GM21786 (cell line): ENCODE data around the gene TCTN3.
"Not testable (repeated sequence)": the region's sequence is repeated elsewhere in the genome, so short reads cannot be mapped to it uniquely, and the experiment has no call there.

ENCODE experiments used
- ATAC-seq: cut with Tn5 transposase; IDR thresholded peaks from one replicate; pipeline ENCODE4 v1.9.1; 2021; ENCODE audit not compliant: unreplicated experiment

The TCTN3 gene

DNA sequence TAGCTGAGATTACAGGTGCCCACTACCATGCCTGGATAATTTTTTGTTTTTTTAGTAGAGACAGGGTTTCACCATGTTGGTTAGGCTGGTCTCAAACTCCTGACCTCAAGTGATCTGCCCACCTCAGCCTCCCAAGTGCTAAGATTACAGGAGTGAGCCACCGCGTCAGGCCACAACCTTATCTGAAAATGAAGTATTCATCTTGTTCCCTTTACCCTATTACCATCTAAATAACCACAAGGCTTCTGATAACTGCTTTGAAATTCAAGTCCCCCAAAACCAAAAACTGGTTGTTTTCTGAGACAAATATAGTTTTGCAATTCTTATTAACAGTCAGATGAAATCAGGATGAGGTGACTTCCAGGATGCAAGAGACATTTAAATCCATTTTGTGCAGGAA, 2.4 kb downstream of the TCTN3 start:
- no peak for ATAC-seq

DNA sequence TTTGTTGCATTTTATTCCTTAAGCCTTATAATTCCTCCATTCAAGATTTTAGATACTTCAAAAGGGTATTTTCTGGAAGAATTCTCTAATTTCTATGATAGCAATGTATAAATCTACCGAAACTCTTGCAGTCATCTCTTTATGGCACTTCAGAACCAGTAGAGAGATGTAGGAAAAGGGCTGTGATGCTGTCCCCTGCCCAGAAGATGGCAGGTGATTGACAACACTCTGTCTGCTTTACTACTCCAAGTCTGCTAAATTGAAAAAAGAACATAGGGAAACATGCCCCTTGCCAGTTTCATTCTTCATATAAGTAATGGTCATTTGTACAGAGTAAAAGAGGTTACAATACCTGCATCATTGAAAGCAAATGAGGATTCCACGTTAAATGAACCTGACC, 5.1 kb downstream of the TCTN3 start:
- no peak for ATAC-seq

DNA sequence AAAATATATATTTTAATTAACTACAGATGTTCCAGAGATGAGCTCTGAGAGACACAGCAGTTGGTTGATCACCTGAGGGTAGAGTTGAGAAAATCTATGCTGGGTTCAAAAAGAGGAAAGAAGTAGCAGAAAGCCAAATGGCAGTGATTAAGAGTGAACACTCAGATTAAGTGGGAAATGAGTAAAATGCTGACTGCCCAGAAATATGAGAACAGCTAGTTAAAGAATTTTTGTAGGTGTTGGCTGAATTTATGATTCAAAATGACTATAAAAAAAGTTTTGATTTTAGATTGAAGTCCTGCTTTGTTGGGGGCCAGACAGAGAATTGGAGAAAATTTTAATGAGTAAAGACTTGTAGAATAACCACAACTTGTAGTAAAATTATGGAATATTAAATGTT, 9.8 kb downstream of the TCTN3 start:
- ATAC-seq = no peak

DNA sequence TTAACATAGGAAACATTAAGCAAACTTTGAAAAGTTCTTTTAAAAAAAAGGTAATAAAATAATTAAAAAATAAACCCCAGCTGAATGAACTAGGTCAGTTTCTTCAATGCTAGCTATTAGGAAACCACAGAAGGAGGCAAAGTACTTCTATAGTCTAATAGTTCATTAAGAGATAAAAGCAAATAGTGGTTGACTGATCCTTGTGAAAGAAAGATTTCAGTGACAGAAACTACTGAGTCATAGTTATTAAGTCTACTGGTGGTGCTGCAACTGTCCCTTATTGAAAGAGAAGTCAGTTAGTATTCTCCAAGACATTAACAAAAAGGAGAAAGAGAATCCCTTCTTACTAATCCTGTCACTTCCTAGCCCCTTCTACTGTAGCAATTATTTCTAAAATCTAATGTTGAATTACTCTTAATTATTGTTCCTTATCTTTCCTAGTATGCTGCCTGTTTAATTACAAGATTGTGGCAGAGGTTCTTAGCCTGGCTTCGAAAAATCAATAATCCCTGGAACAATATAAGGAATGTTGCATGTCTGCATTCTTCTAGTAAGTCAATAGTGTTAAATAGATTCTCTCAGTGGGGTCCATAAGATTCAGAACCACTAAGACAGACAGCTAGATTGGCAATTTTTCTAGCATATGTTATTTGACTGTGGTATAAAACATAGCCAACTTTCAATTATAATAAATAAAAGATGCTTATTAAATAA, 18.2 kb downstream of the TCTN3 start:
- ATAC-seq = no peak

DNA sequence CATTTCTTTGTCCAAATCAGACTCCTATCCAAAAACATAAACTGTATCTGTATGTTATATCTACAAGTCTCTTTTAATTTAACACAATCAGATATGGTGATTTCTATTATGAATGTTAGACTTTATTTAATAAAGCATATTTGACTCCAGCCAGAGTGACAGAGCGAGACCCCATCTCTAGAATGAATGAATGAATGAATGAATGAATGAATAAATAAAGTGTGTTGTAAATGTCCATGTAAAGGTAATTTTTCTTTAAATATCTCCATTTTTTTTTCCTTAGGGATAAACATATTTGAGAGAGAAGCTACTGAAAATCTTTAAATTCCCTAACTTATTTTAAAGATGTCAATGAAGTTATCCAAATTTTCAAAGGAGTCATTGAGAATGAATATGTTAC, 19.1 kb downstream of the TCTN3 start:
- no peak for ATAC-seq

DNA sequence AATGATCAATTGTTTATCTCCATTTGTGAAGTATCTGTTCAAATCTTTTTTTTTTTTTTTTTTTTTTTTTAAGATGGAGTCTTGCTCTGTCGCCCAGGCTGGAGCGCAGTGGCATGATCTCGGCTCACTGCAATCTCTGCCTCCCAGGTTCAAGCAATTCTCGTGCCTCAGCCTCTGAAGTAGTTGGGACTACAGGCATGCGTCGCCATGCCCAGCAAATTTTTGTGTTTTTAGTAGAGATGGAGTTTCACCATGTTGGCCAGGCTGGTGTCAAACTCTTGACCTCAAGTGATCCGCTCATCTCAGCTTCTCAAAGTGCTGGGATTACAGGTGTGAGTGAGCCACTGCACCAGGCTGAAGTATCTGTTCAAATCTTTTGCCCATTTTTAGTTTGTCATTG, 21.1 kb downstream of the TCTN3 start:
- not testable (repeated sequence) for ATAC-seq

DNA sequence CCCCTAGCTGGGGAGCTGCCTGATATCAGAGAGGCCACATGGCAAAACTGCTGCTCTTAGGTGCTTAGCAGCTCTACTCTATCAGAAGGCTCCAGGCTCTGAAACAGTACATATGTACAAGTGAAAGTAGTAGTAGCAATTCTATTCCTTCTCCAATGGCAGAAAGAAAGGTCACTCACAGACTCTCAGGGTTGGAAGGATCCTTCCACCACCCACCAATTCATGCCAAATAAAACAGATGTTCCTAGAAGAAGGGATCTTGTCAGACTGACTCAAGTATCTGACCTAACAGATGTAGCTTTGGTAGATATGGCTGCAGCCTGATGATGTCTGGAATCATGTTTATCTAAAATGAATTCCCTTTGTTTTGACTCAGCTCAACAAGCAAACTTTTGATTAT, 29.2 kb downstream of the TCTN3 start:
- no peak for ATAC-seq

DNA sequence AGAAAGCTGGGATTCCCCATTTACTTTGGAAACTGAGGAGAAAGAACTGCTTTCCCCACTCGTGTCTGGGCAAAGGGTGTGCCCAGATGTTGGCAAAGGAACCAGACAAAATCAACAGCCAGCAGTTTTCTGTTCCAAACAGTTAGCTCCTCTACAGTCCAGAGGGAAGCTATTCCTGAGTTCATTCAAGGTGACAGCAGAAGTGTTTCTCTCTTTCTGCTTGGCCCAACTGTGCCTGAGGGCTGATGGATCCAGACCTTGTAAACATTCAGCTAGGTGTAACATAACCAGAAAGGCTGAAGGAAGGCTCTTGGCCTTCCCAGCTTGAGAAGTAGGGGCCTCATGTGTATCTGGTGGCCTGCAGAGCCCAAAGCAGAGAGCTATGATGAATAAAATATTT, 30.2 kb downstream of the TCTN3 start:
- ATAC-seq = no peak

DNA sequence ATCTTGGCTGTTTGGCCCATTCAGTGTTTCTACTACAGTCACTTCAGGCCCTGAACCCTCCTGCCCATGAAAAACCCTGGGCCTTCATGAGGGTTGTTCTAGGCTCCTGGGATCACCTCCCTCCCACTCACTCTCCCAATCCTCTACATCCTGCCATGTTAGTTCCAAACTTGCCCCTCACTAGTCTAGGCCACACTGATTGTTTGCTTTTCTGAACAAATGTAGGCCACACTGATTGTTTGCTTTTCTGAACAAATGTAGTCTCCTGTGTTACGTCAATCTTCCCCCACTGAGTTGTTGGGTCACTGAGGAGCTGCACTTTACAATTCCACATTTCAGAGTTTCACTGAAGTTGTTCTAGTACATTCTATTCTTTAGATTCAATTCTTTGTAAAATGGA, 31.9 kb downstream of the TCTN3 start:
- no peak for ATAC-seq

DNA sequence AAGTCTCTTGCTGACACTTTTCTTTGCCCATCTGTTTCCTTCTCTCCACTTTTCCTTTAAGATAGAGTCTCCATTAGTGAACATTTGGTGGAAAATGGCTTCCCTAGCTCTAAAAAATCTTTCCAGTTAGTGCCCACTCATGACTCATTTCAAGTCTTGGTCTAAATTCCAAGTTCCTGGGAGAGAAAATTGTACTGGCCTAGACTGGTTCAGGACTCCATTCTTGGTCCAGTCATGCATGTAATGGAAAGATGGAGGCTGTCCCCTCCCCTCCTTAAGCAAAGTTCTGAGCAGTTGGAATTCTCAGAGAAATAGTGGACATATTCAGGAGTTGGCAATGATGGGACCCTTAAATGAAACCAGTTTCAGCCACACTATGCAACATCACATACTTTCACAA, 33.4 kb downstream of the TCTN3 start:
- ATAC-seq = no peak

DNA sequence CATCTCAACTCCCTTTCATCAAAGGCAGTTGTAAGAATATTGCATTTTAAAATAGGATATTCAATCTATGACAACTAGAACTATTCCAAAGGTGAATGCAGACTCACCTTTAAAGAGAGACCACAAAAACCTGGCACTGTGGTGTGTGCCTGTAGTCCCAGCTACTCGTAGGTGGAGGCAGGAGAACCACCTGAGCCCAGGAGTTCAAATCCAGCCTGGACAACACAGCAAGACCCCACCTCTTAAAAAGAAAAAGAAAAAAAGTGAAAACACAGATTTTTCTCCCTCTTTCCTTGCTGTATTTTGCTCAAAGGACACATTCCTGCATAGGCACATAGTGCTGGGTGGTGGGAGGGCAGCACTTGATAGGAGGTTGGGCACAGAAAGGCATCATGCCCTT, 36.5 kb downstream of the TCTN3 start:
- ATAC-seq = no peak

DNA sequence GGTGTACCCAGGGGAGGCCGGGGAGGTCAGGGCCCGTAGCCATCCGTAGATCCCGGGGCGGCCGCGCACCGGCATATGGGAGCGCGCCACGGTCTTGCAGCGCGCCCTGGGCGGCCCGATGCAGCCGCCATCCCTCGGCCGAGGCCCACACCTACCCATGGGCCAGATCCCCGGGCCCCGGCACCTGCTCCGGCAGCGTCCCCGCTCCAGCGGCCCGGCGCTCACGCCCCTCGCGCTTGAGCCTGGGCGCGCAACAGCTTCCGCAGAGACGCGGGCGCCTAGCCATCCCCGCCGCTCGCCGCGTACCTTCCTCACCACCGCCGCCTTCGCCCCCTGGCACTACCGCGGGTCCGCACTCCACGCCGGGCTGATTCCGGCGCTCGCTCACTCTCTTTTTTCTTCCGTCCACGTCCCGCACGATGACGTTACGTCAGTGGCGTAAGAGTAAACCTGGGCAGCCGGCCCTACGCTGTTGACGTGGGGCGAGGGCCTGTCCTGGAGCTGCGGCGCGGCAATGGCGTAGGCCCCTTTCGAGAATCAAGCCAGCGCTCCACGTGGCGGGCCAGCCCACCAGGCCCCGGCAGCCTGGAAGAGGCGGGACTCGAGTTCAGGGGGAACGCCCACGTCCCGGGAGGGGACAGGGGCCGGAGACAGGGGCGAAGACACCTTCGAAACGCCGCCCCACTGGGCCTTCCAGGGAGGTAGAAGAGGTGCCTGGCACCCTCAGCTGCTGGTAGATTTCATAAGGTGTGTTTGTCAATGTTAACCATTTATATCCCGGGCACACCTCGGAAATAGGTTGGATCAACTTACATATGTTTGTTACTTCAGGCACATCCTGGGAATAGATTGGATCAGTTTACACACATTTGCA, 37.2 kb downstream of the TCTN3 start, which contains the start of gene ALDH18A1:
Gene ALDH18A1, minus strand, starts transcription at position 421 of the 874 bp plus-strand sequence. CDS start 3,334 bp downstream, outside the sequence.
- ATAC-seq = peak; percentile 86

DNA sequence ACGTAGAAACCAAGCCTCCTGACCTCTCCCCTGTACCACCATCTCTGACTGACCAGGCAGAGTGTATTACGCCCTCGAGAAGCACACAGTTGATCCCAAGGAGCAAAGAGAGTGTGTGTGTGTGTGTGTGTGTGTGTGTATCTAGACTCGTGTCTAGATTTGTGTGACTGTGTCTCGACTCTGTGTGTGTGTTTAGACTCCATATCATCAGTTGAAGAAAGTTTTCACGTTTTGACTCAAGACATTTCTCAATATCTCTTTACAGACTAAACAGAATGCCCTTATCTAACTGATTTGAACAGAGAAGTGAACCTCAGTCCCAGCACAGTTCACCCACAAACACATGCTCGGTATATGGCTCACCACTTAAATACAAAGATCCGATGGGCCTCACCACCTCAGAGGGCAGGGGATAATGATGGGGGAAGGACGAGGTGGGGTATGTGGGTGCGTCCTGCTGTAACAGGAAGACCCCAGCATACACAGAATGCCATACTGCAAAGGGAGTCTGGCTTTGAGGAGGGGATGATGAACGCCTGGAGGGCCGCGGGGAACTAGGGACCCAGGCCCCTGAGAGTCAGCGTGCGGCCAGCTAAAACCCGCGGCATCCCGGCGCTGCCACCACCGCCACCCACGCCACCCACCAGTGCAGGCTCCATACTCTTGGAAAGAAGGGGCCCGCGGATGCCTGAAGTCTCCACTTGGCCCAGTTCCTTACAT, 38.0 kb downstream of the TCTN3 start:
- ATAC-seq = peak; percentile 3

DNA sequence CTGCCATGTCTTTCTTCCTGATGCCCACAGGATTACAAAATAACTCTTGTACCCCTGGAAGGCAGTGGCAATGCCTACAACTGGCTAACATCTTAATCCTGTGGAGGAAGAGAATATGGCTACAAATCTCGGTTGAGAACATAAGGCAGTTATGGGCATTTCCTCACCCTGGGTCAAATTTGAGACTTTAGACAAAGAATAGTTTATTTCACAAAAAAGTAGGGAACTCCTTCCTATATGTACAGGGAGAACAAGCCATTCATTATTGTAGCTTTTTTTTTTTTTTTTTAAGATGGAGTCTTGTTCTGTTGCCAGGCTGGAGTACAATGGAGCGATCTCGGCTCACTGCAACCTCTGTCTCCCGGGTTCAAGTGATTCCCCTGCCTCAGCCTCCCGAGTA, 39.8 kb downstream of the TCTN3 start:
- no peak for ATAC-seq

DNA sequence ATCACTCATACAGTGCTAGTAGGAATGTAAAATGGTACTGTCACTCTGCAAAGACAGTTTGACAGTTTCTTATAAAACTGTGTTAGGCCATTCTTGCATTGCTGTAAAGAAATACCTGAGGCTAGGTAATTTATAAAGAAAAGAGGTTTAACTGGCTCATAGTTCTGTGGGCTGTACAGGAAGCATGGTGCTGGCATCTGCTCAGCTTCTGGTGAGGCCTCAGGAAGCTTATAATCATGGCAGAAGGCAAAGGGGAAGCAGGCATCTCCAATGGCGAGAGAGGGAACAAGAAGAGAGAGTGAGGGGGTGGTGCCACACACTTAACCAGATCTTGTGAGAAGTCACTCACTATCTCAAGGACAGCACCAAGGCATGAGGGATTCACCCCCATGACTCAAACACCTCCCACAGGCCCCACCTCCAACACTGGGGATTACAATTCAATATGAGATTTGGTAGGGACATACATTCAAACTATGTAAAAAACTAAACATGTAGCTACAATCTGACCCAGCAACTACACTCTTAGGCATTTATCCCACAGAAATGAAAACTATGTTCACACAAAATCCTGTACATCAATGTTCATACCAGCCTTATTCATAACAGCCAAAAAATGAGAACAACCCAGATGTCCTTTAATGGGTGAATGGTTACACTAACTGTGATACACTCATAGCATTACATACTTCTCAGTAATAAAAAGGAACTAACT, 42.2 kb downstream of the TCTN3 start:
- ATAC-seq = no peak

DNA sequence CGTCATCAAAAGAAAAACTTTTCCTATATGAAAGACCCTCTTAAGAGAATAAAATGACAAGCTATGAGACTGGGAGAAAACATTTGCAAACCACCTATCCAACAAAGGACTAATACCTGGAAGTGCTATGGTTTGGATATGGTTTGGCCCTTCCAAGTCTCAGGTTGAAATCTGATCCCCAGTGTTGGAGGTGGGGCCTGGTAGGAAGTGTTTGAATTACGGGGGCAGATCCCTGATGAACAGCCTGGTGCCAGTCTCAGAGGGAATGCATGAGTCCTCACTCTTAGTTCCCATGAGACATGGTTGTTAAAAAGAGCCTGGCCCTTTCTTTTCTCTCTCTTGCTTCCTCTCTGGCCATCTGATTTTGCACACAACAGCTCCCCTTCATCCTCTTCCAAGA, 43.5 kb downstream of the TCTN3 start:
- no peak for ATAC-seq

DNA sequence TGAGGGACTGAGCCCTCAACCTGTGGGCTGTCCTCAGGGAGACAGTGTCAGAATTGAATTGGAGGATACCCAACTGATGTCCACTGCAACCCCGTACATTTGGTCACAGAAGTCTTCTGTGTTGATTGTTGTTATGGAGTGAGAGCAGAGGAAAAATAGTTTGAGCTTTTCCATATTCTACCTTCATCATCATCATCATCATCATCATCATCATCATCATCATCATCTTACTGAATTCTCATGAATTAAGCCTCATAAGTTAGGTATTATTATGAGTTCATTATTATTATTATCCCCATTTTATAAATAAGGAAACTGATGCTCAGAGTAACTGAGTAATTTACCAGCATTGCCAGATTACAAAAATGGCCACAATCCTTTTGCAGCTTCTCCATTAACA, 45.6 kb downstream of the TCTN3 start:
- ATAC-seq = no peak

DNA sequence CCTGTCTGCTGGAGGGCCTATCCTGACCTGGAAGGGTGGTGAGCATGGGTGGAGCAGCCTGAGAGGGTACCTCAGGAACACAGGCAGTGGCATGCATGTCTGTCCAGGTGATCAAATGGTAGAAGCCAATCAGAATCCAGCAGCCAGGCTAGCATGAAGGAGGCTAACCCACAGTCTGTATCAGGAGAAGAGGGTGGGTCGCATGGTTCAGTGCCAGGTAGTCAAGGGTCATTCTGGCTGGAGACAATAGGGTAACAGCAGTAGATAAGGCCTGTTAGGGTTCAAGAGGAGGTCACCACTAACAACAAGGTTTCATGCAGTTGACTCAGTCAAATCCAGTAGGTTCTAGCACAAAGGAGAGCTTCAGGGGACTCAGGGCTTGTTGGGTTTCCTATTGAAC, 47.6 kb downstream of the TCTN3 start:
- ATAC-seq = no peak

DNA sequence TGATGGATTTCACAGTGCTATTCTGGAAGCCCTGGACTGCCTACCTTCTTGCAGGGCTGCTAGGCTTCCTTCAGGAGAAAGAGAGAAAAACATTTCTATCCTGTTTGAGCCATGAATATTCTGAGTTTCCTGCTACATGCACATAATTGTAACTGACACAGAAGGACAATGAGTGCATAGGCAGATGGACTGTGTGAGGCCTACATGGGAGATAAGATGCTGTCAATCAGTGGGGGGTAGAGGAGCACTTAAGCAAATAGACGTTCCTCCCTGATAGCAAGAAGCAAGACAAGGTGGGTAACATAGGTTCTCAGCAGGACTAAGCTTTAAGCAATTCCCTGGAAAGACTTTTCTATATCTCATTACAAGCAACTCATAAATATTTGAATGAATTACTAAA, 48.8 kb downstream of the TCTN3 start:
- no peak for ATAC-seq

DNA sequence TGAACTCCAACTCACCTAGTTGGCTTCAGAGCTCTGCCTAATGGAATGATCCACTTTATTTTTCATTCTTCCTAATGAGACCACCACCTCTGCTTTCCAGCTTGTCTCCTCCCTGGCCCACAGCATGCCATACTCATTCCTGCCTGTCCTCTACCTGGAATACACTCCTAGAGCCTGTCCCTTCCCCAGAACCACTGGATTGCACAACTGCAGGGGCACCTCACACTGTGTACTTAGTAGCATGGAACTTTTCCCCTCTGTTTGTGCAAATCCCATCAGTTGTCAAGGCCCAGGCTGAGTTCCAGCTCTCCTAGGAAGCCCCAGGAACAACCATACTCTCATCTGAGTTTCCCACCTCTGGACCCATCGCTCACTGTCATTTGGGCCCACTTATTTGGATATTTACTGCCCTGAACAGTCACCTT, 52.8 kb downstream of the TCTN3 start:
- no peak for ATAC-seq

DNA sequence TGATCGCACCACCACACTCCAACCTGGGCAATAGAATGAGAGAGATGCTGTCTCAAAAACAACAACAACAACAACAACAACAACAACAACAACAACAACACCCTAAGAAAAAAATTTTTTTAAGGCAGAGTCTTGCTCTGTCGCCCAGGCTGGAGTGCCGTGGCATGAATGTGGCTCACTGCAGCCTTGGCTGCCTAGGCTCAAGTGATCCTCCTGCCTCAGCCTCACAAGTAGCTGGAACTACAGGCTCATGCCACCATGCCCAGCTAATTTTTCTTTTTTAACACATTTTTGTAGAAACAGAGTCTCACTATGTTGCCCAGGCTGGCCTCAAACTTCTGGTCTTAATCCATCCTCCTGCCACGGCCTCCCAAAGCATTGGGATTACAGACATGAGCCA, 55.8 kb downstream of the TCTN3 start:
- ATAC-seq = no peak
